Measurements from ENCODE around the gene DYRK1A. TPM values are rescaled to one million over a fixed set of nuclear protein-coding genes. Genes with fewer than 3 reads are reported as not detected.

DYRK1A gene
- polyA plus RNA-seq, 2 donors = 14.2 to 18.5 TPM

GRCh38 chr21:37410639-37411038 is 44.1 kb downstream of the DYRK1A start:
- Histone ChIP-seq H3K36me3 (ENCODE audit: control insufficient read depth in 2 of 2, insufficient read depth in 2 of 2, low read length in 1 of 2) (no peaks in the 10 kb centered on the region), H3K27me3 (ENCODE audit: control insufficient read depth in 1 of 2, insufficient read depth in 2 of 2, low read length in 2 of 2) (no peaks in the 10 kb centered on the region), H3K27ac (ENCODE audit: low read depth in 2 of 2, low read length in 1 of 2) (no peak overlapping the region), H3K4me1 (ENCODE audit: control insufficient read depth in 2 of 2, insufficient read depth in 2 of 2, low read length in 1 of 2) (peaks cover 2 to 4% of the 10 kb centered on the region in 2 donors), H3K4me3 (ENCODE audit: low read depth in 1 of 2, low read length in 2 of 2) (no peak overlapping the region), H3K9me3 (ENCODE audit: control insufficient read depth in 2 of 2, insufficient read depth in 1 of 2, low read depth in 1 of 2, low read length in 1 of 2) (no peaks in the 10 kb centered on the region)
- 95 to 96% methylated on average over 9 of the region's 9 CpGs for WGBS, 2 donors

DNA sequence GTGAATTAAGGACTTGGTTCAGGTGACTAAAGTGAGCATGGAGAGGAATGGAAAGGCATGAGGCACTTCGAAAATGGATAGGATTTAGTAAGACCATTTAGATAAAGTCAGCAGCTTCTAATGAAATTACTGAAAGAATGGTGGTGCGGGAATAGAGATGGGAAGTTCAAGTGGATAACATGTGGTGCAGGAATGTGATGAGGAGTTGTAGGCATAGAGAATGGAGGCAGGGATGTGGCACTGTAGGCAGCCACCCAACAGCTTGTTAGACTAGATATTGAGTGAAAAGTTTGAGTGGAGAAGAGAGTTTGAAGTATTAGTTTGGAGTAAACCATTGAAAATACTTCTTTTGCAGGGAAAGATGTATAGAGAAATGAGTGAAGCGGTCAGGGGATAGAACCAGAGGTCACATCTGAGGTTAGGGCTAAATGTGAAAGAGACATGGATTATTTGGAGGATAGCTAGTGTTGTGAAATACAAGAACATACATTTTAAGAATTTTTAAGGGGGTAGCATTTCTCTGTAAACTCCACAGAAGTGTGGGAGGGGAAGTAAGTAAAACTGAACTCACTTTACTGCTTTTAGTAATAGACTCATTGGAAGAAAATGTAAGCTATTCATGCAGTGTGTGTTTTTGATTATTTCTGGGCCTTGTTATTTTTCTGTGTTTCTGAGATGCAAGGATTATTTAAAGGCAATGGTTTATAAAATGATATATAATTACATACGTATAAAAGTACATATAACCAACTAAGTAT is 46.2 kb downstream of the DYRK1A start:
- Histone ChIP-seq H3K36me3 (ENCODE audit: control insufficient read depth in 2 of 2, insufficient read depth in 2 of 2, low read length in 1 of 2) (no peaks in the 10 kb centered on the region), H3K27me3 (ENCODE audit: control insufficient read depth in 1 of 2, insufficient read depth in 2 of 2, low read length in 2 of 2) (no peaks in the 10 kb centered on the region), H3K4me1 (ENCODE audit: control insufficient read depth in 2 of 2, insufficient read depth in 2 of 2, low read length in 1 of 2) (peaks cover 2 to 3% of the 10 kb centered on the region in 2 donors), H3K9me3 (ENCODE audit: control insufficient read depth in 2 of 2, insufficient read depth in 1 of 2, low read depth in 1 of 2, low read length in 1 of 2) (no peaks in the 10 kb centered on the region), H3K27ac (ENCODE audit: low read depth in 2 of 2, low read length in 1 of 2) (no peak overlapping the region), H3K4me3 (ENCODE audit: low read depth in 1 of 2, low read length in 2 of 2) (no peak overlapping the region)
- WGBS, 2 donors = 80 to 81% methylated on average over 4 of the region's 4 CpGs

DNA sequence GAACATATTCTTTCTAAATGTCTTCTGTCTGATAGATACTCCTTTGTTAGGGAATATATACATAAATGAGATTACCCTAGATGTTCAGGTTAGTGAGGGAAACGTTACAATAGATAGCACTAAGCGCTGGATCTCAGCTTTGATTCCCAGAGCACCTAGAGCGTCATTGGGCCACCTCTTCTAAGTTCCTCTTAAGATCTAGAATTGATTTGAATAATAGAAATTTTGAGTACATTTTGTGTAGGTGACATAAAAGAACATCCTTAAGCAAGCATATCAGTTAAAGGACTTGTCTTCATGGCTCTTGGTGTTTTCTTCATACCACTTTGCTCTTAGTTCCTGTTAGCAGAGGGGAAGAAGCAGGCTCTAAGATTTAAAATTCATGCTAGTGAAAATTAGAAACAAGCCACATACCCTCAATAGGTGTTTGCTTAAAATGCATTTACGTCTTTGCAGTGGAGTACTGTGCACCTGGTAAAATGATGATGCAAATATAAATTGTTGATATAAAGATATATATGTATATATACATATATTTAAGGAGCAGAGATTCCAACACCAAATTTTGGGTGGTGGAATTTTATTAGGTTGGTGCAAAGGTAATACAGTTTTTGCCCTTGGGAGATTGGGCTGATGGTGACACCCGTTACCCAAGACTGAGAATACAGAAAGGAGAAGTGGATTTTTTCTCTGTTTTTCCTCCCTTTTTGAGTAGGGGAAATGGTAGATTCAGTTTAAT is 47.1 kb downstream of the DYRK1A start:
- Histone ChIP-seq H3K27me3 (ENCODE audit: control insufficient read depth in 1 of 2, insufficient read depth in 2 of 2, low read length in 2 of 2) (no peaks in the 10 kb centered on the region), H3K36me3 (ENCODE audit: control insufficient read depth in 2 of 2, insufficient read depth in 2 of 2, low read length in 1 of 2) (no peaks in the 10 kb centered on the region), H3K9me3 (ENCODE audit: control insufficient read depth in 2 of 2, insufficient read depth in 1 of 2, low read depth in 1 of 2, low read length in 1 of 2) (no peaks in the 10 kb centered on the region), H3K4me1 (ENCODE audit: control insufficient read depth in 2 of 2, insufficient read depth in 2 of 2, low read length in 1 of 2) (peaks cover 2% of the 10 kb centered on the region in 2 donors), H3K27ac (ENCODE audit: low read depth in 2 of 2, low read length in 1 of 2) (no peak overlapping the region), H3K4me3 (ENCODE audit: low read depth in 1 of 2, low read length in 2 of 2) (no peak overlapping the region)
- WGBS, 2 donors = 79 to 87% methylated on average over 5 of the region's 5 CpGs

GRCh38 chr21:37414292-37415253 is 48.0 kb downstream of the DYRK1A start:
- Histone ChIP-seq H3K4me1 (ENCODE audit: control insufficient read depth in 2 of 2, insufficient read depth in 2 of 2, low read length in 1 of 2) (no peaks in the 10 kb centered on the region), H3K36me3 (ENCODE audit: control insufficient read depth in 2 of 2, insufficient read depth in 2 of 2, low read length in 1 of 2) (no peaks in the 10 kb centered on the region), H3K27ac (ENCODE audit: low read depth in 2 of 2, low read length in 1 of 2) (no peak overlapping the region), H3K9me3 (ENCODE audit: control insufficient read depth in 2 of 2, insufficient read depth in 1 of 2, low read depth in 1 of 2, low read length in 1 of 2) (no peaks in the 10 kb centered on the region), H3K4me3 (ENCODE audit: low read depth in 1 of 2, low read length in 2 of 2) (no peak overlapping the region), H3K27me3 (ENCODE audit: control insufficient read depth in 1 of 2, insufficient read depth in 2 of 2, low read length in 2 of 2) (no peaks in the 10 kb centered on the region)
- 85 to 86% methylated on average over 5 of the region's 5 CpGs for WGBS, 2 donors

GRCh38 chr21:37415939-37416338 is 49.4 kb downstream of the DYRK1A start:
- Histone ChIP-seq H3K4me1 (ENCODE audit: control insufficient read depth in 2 of 2, insufficient read depth in 2 of 2, low read length in 1 of 2) (no peaks in the 10 kb centered on the region), H3K27me3 (ENCODE audit: control insufficient read depth in 1 of 2, insufficient read depth in 2 of 2, low read length in 2 of 2) (no peaks in the 10 kb centered on the region), H3K36me3 (ENCODE audit: control insufficient read depth in 2 of 2, insufficient read depth in 2 of 2, low read length in 1 of 2) (no peaks in the 10 kb centered on the region), H3K27ac (ENCODE audit: low read depth in 2 of 2, low read length in 1 of 2) (no peak overlapping the region), H3K9me3 (ENCODE audit: control insufficient read depth in 2 of 2, insufficient read depth in 1 of 2, low read depth in 1 of 2, low read length in 1 of 2) (no peaks in the 10 kb centered on the region), H3K4me3 (ENCODE audit: low read depth in 1 of 2, low read length in 2 of 2) (no peak overlapping the region)
- 33 to 56% methylated on average over 2 of the region's 2 CpGs for WGBS, 2 donors

- WGBS, 2 donors = 96 to 98% methylated on average over 2 of the region's 2 CpGs
- Histone ChIP-seq H3K27me3 (ENCODE audit: control insufficient read depth in 1 of 2, insufficient read depth in 2 of 2, low read length in 2 of 2) (no peaks in the 10 kb centered on the region), H3K27ac (ENCODE audit: low read depth in 2 of 2, low read length in 1 of 2) (no peak overlapping the region), H3K36me3 (ENCODE audit: control insufficient read depth in 2 of 2, insufficient read depth in 2 of 2, low read length in 1 of 2) (no peaks in the 10 kb centered on the region), H3K9me3 (ENCODE audit: control insufficient read depth in 2 of 2, insufficient read depth in 1 of 2, low read depth in 1 of 2, low read length in 1 of 2) (no peaks in the 10 kb centered on the region), H3K4me3 (ENCODE audit: low read depth in 1 of 2, low read length in 2 of 2) (no peak overlapping the region), H3K4me1 (ENCODE audit: control insufficient read depth in 2 of 2, insufficient read depth in 2 of 2, low read length in 1 of 2) (no peaks in the 10 kb centered on the region)
Measured at GRCh38 chr21:37416914-37417313, 50.3 kb downstream of the DYRK1A start.

GRCh38 chr21:37419228-37419906 is 52.8 kb downstream of the DYRK1A start:
- Histone ChIP-seq H3K36me3 (ENCODE audit: control insufficient read depth in 2 of 2, insufficient read depth in 2 of 2, low read length in 1 of 2) (peaks cover 0 to 3% of the 10 kb centered on the region in 2 donors), H3K4me1 (ENCODE audit: control insufficient read depth in 2 of 2, insufficient read depth in 2 of 2, low read length in 1 of 2) (no peaks in the 10 kb centered on the region), H3K27ac (ENCODE audit: low read depth in 2 of 2, low read length in 1 of 2) (no peak overlapping the region), H3K4me3 (ENCODE audit: low read depth in 1 of 2, low read length in 2 of 2) (no peak overlapping the region), H3K27me3 (ENCODE audit: control insufficient read depth in 1 of 2, insufficient read depth in 2 of 2, low read length in 2 of 2) (no peaks in the 10 kb centered on the region), H3K9me3 (ENCODE audit: control insufficient read depth in 2 of 2, insufficient read depth in 1 of 2, low read depth in 1 of 2, low read length in 1 of 2) (no peaks in the 10 kb centered on the region)
- WGBS, 2 donors = 92 to 95% methylated on average over 3 of the region's 3 CpGs

DNA sequence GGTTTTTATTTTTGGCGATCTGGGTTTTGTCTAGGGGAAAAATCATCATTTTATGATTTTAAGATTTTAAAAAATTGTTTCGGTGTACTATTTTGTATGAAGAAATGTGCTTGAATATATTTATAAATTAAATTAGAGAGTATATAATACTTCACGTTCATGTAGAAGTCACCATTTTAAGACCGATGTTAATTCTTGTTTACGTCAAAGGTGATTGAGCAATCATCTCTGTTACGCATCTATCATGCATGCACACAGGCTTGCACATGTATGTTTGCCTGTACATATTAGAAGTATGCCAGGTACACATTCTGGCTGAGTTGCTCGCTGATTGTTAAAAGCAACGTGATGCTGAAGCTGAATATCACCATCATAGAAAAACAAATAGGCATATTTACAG is 54.7 kb downstream of the DYRK1A start:
- Histone ChIP-seq H3K27me3 (ENCODE audit: control insufficient read depth in 1 of 2, insufficient read depth in 2 of 2, low read length in 2 of 2) (no peaks in the 10 kb centered on the region), H3K4me1 (ENCODE audit: control insufficient read depth in 2 of 2, insufficient read depth in 2 of 2, low read length in 1 of 2) (no peaks in the 10 kb centered on the region), H3K36me3 (ENCODE audit: control insufficient read depth in 2 of 2, insufficient read depth in 2 of 2, low read length in 1 of 2) (peaks cover 0 to 3% of the 10 kb centered on the region in 2 donors), H3K27ac (ENCODE audit: low read depth in 2 of 2, low read length in 1 of 2) (no peak overlapping the region), H3K9me3 (ENCODE audit: control insufficient read depth in 2 of 2, insufficient read depth in 1 of 2, low read depth in 1 of 2, low read length in 1 of 2) (no peaks in the 10 kb centered on the region), H3K4me3 (ENCODE audit: low read depth in 1 of 2, low read length in 2 of 2) (no peak overlapping the region)
- WGBS, 2 donors = 96% methylated on average over 8 of the region's 8 CpGs

DNA sequence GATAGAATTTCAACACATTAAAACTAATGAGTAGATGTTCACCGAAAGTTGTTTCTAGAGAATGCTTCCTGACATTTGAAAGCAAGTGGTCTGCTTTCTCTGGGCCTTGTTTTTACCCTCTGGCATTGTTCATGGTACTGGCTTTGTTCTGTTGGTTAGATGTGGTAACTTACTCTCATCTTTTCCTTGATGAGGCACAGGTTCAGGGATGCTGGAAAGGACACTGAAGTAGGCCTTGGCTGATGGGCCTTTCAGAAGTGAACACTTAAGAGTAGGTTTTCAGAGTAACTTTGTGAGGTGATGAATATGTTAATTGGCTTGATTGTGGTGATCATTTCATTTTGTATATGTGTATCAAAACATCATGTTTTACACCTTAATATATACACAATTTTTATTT is 55.8 kb downstream of the DYRK1A start:
- Histone ChIP-seq H3K4me1 (ENCODE audit: control insufficient read depth in 2 of 2, insufficient read depth in 2 of 2, low read length in 1 of 2) (no peaks in the 10 kb centered on the region), H3K9me3 (ENCODE audit: control insufficient read depth in 2 of 2, insufficient read depth in 1 of 2, low read depth in 1 of 2, low read length in 1 of 2) (no peaks in the 10 kb centered on the region), H3K4me3 (ENCODE audit: low read depth in 1 of 2, low read length in 2 of 2) (no peak overlapping the region), H3K27ac (ENCODE audit: low read depth in 2 of 2, low read length in 1 of 2) (no peak overlapping the region), H3K27me3 (ENCODE audit: control insufficient read depth in 1 of 2, insufficient read depth in 2 of 2, low read length in 2 of 2) (no peaks in the 10 kb centered on the region), H3K36me3 (ENCODE audit: control insufficient read depth in 2 of 2, insufficient read depth in 2 of 2, low read length in 1 of 2) (peaks cover 0 to 3% of the 10 kb centered on the region in 2 donors)
- 96 to 100% methylated on average over 1 of the region's 1 CpG for WGBS, 2 donors

All from esophagus (tissue), 2 donors.